Astrocyte (in vitro differentiated cells and primary cell): Measurements from ENCODE around the gene NRBF2.

Source experiments
- EZH2 ChIP-seq: IDR thresholded peaks from 2 replicates; pipeline ENCODE4 v1.6.1; 2012; ENCODE audit warnings: mild to moderate bottlenecking, low read length, inconsistent platforms; ENCODE audit not compliant: insufficient read depth
- TF ChIP-seq, protein P1 (sequence below): IDR thresholded peaks from 2 replicates; pipeline ENCODE4 v1.5.1; 2011; ENCODE audit warnings: low read depth, mild to moderate bottlenecking, inconsistent platforms, low read length, moderate library complexity; ENCODE audit not compliant: insufficient read depth

GRCh38 chr10:63099734-63100133 lies 33.4 kb upstream of the NRBF2 start:
- TF ChIP-seq, protein P1, sequence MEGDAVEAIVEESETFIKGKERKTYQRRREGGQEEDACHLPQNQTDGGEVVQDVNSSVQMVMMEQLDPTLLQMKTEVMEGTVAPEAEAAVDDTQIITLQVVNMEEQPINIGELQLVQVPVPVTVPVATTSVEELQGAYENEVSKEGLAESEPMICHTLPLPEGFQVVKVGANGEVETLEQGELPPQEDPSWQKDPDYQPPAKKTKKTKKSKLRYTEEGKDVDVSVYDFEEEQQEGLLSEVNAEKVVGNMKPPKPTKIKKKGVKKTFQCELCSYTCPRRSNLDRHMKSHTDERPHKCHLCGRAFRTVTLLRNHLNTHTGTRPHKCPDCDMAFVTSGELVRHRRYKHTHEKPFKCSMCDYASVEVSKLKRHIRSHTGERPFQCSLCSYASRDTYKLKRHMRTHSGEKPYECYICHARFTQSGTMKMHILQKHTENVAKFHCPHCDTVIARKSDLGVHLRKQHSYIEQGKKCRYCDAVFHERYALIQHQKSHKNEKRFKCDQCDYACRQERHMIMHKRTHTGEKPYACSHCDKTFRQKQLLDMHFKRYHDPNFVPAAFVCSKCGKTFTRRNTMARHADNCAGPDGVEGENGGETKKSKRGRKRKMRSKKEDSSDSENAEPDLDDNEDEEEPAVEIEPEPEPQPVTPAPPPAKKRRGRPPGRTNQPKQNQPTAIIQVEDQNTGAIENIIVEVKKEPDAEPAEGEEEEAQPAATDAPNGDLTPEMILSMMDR = no peak
- no peak for TF ChIP-seq EZH2
